Testis (tissue), 2 donors: ENCODE data around the gene MYO1G.

ENCODE experiments used
- POLR2A ChIP-seq: fragments of 450-650 bp; IDR thresholded peaks from one replicate; pipeline ENCODE4 v1.6.1; 2017; ENCODE audit warnings: antibody characterized with exemption, mild to moderate bottlenecking, moderate library complexity
- TF ChIP-seq, protein P1 (sequence below), 3 experiments: fragments of 450-650 bp in 2 of 3; fragments of 200-600 bp in 1 of 3; sonication (generic) in 1 of 3; IDR thresholded peaks; one replicate each; pipeline ENCODE4 v1.5.1; 2016 to 2019; ENCODE audit warnings: antibody characterized with exemption in 3 of 3, mild to moderate bottlenecking in 2 of 3, moderate library complexity in 1 of 3

DNA sequence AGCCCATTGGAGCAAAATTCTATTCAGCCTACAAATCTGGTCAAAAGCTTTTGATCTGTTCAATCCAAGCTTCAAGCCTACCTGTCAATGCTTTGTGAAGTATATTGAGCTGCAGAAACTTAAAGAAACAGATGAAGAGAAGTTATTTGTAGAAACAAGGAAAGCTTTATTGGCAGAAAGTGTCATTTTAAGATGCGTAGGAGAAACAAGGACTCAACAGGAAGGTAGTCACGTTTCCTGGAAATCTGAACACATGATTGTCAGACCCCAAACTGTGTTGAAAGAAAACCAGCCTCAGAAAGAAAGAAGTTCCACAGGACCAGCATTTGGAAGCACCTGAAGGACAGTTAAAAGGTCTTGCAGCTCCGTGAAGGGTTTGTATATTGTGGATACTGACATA lies 58.7 kb downstream of the MYO1G start:
- TF ChIP-seq, protein P1, sequence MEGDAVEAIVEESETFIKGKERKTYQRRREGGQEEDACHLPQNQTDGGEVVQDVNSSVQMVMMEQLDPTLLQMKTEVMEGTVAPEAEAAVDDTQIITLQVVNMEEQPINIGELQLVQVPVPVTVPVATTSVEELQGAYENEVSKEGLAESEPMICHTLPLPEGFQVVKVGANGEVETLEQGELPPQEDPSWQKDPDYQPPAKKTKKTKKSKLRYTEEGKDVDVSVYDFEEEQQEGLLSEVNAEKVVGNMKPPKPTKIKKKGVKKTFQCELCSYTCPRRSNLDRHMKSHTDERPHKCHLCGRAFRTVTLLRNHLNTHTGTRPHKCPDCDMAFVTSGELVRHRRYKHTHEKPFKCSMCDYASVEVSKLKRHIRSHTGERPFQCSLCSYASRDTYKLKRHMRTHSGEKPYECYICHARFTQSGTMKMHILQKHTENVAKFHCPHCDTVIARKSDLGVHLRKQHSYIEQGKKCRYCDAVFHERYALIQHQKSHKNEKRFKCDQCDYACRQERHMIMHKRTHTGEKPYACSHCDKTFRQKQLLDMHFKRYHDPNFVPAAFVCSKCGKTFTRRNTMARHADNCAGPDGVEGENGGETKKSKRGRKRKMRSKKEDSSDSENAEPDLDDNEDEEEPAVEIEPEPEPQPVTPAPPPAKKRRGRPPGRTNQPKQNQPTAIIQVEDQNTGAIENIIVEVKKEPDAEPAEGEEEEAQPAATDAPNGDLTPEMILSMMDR (IDR thresholded peaks at IDR 0.05), result no peak
- no peak for TF ChIP-seq POLR2A
